WTC11 (cell line): ENCODE data around the gene INCA1. TPM values are rescaled to one million over a fixed set of nuclear protein-coding genes. Genes with fewer than 3 reads are reported as not detected.
A peak's percentile ranks its signal among the peaks of the same experiment; 100 is the strongest.

ENCODE experiments used
- ATAC-seq: fragments of 200-7000 bp; cut with Tn5 transposase; 2 replicates; pipeline ENCODE4 v1.10.0; 2021; ENCODE audit warnings: mild to moderate bottlenecking, moderate library complexity
- CTCF ChIA-PET: fragments of 300-600 bp; sonication (Branson Sonifier 250); formaldehyde crosslinking; loops from one replicate; lab custom pipeline; 2021; ENCODE audit warnings: antibody characterized with exemption; lab: Charles Lee
- POLR2A ChIA-PET: fragments of 350-600 bp; sonication (Branson Sonifier 250); formaldehyde crosslinking; loops from one replicate; lab custom pipeline; 2021; ENCODE audit warnings: antibody characterized with exemption; lab: Charles Lee
- DNase-seq: peaks from one replicate; pipeline ENCODE4 v3.0.0; 2021; ENCODE audit warnings: low spot score
- H3K27ac Mint-ChIP-seq: 2 replicates; pipeline ENCODE4 v1.8.0; 2021; ENCODE audit warnings: mixed read lengths
- H3K27me3 Mint-ChIP-seq: 2 replicates; pipeline ENCODE4 v1.8.0; 2021; ENCODE audit warnings: low read depth, mild to moderate bottlenecking, moderate library complexity, mixed read lengths
- H3K36me3 Mint-ChIP-seq: 2 replicates; pipeline ENCODE4 v1.8.0; 2021; ENCODE audit warnings: mixed read lengths
- H3K4me1 Mint-ChIP-seq: 2 replicates; pipeline ENCODE4 v1.8.0; 2022; ENCODE audit warnings: mixed read lengths
- H3K4me3 Mint-ChIP-seq: 2 replicates; pipeline ENCODE4 v1.8.0; 2021; ENCODE audit warnings: mild to moderate bottlenecking, moderate library complexity, mixed read lengths
- H3K9me3 Mint-ChIP-seq: 2 replicates; pipeline ENCODE4 v1.8.0; 2021; ENCODE audit warnings: mixed read lengths
- GABPB1 ChIP-seq: sonication (generic); formaldehyde crosslinking; IDR thresholded peaks from 2 replicates; pipeline ENCODE4 v1.8.1; 2023; ENCODE audit warnings: mild to moderate bottlenecking, missing genetic modification reagents
- IRF2 ChIP-seq: sonication (generic); formaldehyde crosslinking; IDR thresholded peaks from 2 replicates; pipeline ENCODE4 v1.8.0; 2022; ENCODE audit warnings: low read depth, missing genetic modification reagents, borderline replicate concordance
- JUN ChIP-seq: sonication (generic); formaldehyde crosslinking; IDR thresholded peaks from 2 replicates; pipeline ENCODE4 v1.8.0; 2023; ENCODE audit warnings: mild to moderate bottlenecking, missing genetic modification reagents
- ZNF263 ChIP-seq: sonication (generic); formaldehyde crosslinking; IDR thresholded peaks from 2 replicates; pipeline ENCODE4 v1.8.1; 2022; ENCODE audit warnings: low read depth, mild to moderate bottlenecking, moderate library complexity, missing genetic modification reagents
- ZNF396 ChIP-seq: fragments of 250-450 bp; sonication (Bioruptor Pico); IDR thresholded peaks from 2 replicates; pipeline ENCODE4 v1.8.0; 2021; ENCODE audit warnings: mild to moderate bottlenecking, moderate library complexity, borderline replicate concordance
- ZNF416 ChIP-seq: fragments of 250-450 bp; sonication (Bioruptor Pico); IDR thresholded peaks from 2 replicates; pipeline ENCODE4 v1.9.0; 2021; ENCODE audit warnings: mild to moderate bottlenecking, inconsistent platforms
- total RNA-seq: library from RNA; stranded (reverse); gene quantifications from 3 replicates; pipeline ENCODE4 v1.2.3, GENCODE V29; 2021
- TF ChIP-seq, protein P1 (sequence below): sonication (generic); formaldehyde crosslinking; IDR thresholded peaks from 2 replicates; pipeline ENCODE4 v1.8.1; 2023; ENCODE audit warnings: mild to moderate bottlenecking, moderate library complexity, missing genetic modification reagents
- TF ChIP-seq, protein P2 (sequence below): fragments of 250-450 bp; sonication (Bioruptor Pico); IDR thresholded peaks from 2 replicates; pipeline ENCODE4 v1.8.0; 2021; ENCODE audit warnings: mild to moderate bottlenecking
- TF ChIP-seq, protein P3 (sequence below): sonication (generic); formaldehyde crosslinking; IDR thresholded peaks from 2 replicates; pipeline ENCODE4 v1.8.1; 2023; ENCODE audit warnings: mild to moderate bottlenecking, missing genetic modification reagents, moderate library complexity
- TF ChIP-seq, protein P4 (sequence below): fragments of 250-450 bp; sonication (Bioruptor Pico); IDR thresholded peaks from 2 replicates; pipeline ENCODE4 v2.1.2; 2022; ENCODE audit warnings: mild to moderate bottlenecking, moderate library complexity

INCA1 gene
- total RNA-seq, 1 experiment from 2014 or later: 0.61 TPM

DNA sequence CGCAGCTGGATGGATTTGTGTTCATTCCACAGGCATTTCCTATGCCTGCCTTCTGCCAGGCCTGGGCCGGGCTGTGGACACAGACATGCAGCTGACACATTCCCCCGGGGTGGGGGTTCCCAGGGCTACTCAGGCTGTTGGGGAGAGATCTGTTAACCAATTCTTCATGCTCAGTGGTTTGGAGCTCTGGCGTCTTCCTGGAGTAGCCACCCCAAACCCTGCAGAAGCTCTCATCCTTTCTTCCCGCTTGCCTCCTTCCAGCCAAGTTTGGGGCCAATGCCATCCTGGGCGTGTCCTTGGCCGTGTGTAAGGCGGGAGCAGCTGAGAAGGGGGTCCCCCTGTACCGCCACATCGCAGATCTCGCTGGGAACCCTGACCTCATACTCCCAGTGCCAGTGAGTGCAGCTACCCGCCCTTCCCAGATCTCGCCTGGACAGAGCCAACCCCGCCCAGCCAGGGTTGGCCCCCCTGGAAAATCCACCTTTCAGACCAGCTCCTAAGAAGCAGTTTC, 43.8 kb downstream of the INCA1 start (continued):
- TF ChIP-seq, protein P1, sequence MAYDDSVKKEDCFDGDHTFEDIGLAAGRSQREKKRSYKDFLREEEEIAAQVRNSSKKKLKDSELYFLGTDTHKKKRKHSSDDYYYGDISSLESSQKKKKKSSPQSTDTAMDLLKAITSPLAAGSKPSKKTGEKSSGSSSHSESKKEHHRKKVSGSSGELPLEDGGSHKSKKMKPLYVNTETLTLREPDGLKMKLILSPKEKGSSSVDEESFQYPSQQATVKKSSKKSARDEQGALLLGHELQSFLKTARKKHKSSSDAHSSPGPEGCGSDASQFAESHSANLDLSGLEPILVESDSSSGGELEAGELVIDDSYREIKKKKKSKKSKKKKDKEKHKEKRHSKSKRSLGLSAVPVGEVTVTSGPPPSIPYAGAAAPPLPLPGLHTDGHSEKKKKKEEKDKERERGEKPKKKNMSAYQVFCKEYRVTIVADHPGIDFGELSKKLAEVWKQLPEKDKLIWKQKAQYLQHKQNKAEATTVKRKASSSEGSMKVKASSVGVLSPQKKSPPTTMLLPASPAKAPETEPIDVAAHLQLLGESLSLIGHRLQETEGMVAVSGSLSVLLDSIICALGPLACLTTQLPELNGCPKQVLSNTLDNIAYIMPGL (CRISPR knock-in tag): no peak
- TF ChIP-seq ZNF396 (CRISPR knock-in tag) (no peak), ZNF263 (CRISPR knock-in tag) (no peak)
- TF ChIP-seq, protein P2, sequence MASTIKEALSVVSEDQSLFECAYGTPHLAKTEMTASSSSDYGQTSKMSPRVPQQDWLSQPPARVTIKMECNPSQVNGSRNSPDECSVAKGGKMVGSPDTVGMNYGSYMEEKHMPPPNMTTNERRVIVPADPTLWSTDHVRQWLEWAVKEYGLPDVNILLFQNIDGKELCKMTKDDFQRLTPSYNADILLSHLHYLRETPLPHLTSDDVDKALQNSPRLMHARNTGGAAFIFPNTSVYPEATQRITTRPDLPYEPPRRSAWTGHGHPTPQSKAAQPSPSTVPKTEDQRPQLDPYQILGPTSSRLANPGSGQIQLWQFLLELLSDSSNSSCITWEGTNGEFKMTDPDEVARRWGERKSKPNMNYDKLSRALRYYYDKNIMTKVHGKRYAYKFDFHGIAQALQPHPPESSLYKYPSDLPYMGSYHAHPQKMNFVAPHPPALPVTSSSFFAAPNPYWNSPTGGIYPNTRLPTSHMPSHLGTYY: no peak
- TF ChIP-seq, protein P3, sequence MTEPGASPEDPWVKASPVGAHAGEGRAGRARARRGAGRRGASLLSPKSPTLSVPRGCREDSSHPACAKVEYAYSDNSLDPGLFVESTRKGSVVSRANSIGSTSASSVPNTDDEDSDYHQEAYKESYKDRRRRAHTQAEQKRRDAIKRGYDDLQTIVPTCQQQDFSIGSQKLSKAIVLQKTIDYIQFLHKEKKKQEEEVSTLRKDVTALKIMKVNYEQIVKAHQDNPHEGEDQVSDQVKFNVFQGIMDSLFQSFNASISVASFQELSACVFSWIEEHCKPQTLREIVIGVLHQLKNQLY (CRISPR knock-in tag): no peak

DNA sequence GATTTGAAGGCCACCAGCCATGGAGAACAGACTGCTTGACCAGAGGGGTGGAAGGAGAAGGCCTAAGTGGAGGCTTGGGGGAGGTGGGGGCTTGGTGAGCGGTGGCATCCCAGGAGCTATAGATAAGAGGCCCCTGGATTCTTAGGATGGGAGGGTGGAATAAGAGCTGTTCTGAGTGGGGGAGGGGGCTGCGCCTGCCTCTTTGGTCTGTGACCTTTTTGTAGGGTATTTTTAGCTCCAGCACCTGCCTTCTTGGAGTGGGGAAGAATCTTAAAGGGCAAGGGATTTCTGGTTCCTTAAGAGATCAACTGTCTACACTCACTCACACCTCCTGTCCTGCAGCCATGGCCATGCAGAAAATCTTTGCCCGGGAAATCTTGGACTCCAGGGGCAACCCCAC, 45.8 kb downstream of the INCA1 start:
- ChIA-PET CTCF (interaction anchor here (0.6 to 5.4 kb wide), 8 partner anchors 8 to 111 kb away, joined by 3 to 27 read pairs (median 4); partner anchors contain the start of genes CAMTA2, INCA1, KIF1C and RNF167), POLR2A (interaction anchor here (0.7 to 2.5 kb wide), 5 partner anchors 8 to 52 kb away, joined by 3 to 18 read pairs (median 5); partner anchors contain the start of genes C17orf107, RNF167, SLC25A11 and SPAG7)
- Mint-ChIP-seq H3K27me3 (no peaks in the 10 kb centered on the region), H3K9me3 (no peaks in the 10 kb centered on the region), H3K27ac (no peak overlapping the region), H3K36me3 (peaks cover 6% of the 10 kb centered on the region), H3K4me1 (peaks cover 35% of the 10 kb centered on the region), H3K4me3 (peak overlapping the region; percentile 85)
- DNase-seq: no peak
- TF ChIP-seq IRF2 (CRISPR knock-in tag) (no peak), JUN (CRISPR knock-in tag) (no peak), ZNF416 (no peak), GABPB1 (CRISPR knock-in tag) (no peak)
- ATAC-seq: no peak

DNA sequence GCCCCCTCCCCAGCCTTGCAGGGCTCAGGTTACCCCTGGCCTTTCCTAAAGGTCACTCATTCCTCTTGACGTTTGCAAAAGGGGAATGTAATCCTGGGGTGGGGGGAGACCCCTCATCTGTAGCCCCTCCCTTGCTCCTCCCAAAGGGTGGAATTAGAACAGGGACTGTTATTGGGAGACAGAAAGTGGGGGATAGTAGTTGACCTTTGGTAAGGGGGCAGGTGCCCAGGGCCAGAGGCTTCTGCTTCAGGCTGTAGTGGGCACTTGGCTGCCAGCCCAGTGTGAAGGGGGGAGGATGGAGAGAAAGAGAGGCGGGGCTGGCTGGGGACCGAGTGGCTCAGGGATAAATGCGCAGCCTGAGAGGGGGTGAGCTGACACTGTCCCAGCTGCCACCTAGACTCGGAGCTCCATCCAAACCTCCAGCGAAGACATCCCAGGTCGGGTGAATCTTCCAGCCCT, 46.5 kb downstream of the INCA1 start, which contains the start of gene ENO3:
Gene ENO3 (plus strand): TSS at position 374 of the 459 bp plus-strand sequence. CDS start 711 bp downstream, outside the sequence.
- POLR2A ChIA-PET: interaction anchor here (1.0 to 2.5 kb wide), 4 partner anchors 11 to 51 kb away, joined by 3 to 18 read pairs (median 6); partner anchors contain the start of genes C17orf107, RNF167, SLC25A11 and SPAG7
- peaks cover 39% of the 10 kb centered on the region for H3K4me1 Mint-ChIP-seq
- H3K9me3 Mint-ChIP-seq: no peaks in the 10 kb centered on the region
- H3K27ac Mint-ChIP-seq: peak within 1 kb of the TSS; percentile 96
- H3K36me3 Mint-ChIP-seq: peaks cover 12% of the 10 kb centered on the region
- TF ChIP-seq, protein P1 (CRISPR knock-in tag): peak; percentile 41; the same call in 1 of the 2 replicates
- TF ChIP-seq, protein P4, sequence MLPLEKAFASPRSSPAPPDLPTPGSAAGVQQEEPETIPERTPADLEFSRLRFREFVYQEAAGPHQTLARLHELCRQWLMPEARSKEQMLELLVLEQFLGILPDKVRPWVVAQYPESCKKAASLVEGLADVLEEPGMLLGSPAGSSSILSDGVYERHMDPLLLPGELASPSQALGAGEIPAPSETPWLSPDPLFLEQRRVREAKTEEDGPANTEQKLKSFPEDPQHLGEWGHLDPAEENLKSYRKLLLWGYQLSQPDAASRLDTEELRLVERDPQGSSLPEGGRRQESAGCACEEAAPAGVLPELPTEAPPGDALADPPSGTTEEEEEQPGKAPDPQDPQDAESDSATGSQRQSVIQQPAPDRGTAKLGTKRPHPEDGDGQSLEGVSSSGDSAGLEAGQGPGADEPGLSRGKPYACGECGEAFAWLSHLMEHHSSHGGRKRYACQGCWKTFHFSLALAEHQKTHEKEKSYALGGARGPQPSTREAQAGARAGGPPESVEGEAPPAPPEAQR (CRISPR knock-in tag): no peak
- H3K4me3 Mint-ChIP-seq: peak within 1 kb of the TSS; percentile 85
- peak; percentile 42 for DNase-seq
- ATAC-seq: peak; percentile 4
- CTCF ChIA-PET: interaction anchor here (0.5 to 5.4 kb wide), 10 partner anchors 8 to 111 kb away, joined by 3 to 27 read pairs (median 4); partner anchors contain the start of genes INCA1, KIF1C, RNF167 and SLC25A11
- no peaks in the 10 kb centered on the region for H3K27me3 Mint-ChIP-seq
